AG08395 (cell line): ENCODE measurements around the gene PC.

ENCODE experiments used
- DNase-seq: peaks from one replicate; pipeline ENCODE4 v3.0.0; 2012; ENCODE audit warnings: mixed read lengths, low spot score

Gene PC

GRCh38 chr11:66956689-66957290 lies 1.4 kb downstream of the PC start:
- no peak for DNase-seq

DNA sequence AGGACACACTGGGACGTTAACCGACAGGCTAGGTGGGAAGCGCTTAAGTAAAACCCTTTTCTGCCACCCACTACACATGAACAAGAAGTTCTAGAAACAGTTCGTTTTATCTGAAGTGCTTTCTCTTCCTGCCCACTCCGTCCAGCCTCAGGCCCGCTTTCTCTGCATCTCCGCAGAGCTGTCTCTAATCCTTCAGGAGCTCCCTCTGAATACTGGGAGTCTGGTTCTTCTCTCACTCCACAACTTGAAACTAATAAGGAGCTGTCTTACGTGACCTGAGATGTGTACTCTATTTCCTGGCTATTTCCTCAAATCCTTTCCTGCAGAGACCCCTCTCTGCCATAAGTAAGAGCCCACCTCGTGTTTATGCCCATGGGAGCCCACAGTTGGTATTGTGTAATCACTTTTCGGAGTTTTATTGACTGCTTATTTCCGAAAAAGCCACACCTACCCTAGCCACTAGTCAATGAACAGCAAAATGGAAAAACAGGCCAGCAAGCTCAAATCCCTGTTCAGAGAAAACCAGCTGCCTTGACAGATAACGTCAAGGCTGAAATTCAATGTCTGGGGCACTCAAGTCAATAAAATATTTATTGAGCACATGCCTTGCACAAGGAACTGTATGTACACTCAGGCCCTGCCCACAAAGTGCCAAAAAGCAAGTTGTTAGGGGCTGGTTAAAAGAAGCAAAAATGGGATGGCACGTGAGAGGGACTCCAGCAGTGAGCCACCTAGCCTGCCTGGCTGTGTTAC lies 4.9 kb downstream of the PC start:
- DNase-seq = no peak

GRCh38 chr11:66951927-66952337 lies 6.3 kb downstream of the PC start:
- DNase-seq = no peak

GRCh38 chr11:66951135-66951534 lies 7.0 kb downstream of the PC start:
- no peak for DNase-seq

GRCh38 chr11:66950112-66950535 lies 8.1 kb downstream of the PC start:
- DNase-seq = peak; percentile 75

DNA sequence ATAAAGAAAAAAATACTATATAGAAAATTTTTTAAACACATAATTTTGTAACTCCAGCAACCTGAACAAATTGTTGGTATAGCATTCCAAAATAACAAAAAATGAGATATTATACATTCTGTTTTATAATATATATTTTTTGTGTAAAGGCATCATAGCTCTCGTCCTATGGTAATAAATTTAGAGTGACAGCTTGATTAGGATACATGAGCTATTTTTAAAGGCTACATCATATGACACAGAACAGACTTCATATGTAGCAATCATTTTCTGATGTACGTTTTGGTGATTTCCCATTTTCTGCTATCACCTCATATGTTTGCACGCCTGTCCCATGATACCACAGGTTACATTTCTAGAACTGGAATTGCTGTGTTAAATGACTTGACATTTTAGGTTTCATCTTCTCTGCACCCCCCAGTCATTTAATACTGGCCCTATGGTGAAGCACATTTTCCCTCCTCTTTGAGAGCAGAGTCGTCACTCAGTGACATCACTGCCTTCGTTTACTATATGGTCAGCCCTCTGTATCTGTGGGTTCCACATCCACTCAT lies 19.5 kb downstream of the PC start:
- DNase-seq = no peak

GRCh38 chr11:66937193-66937733 lies 20.9 kb downstream of the PC start:
- DNase-seq = no peak

- DNase-seq = no peak
Measured at GRCh38 chr11:66936311-66936711, 21.9 kb downstream of the PC start.

- peak; percentile 60 for DNase-seq
Measured at GRCh38 chr11:66934950-66935779, 23.0 kb downstream of the PC start.

DNA sequence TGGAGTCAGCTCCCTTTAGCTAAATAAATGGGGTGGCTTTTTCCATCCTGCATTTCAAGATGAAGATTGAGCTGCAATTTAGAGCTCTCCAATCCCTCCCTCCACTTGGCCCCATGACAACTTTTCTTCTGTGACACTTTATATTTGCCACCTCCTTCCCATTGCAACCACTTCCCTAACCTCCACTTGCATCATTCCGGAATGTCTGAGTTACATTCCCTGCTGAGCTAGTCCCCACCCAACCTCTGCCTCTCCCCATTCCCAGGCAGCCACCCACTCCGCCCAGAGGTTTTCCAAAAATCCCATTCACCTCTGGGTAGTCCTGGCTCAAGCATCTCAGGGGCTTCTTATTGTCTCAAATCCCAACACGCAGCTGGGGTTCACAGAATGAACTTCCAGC lies 24.7 kb downstream of the PC start:
- DNase-seq = peak; percentile 20

GRCh38 chr11:66932543-66932942 lies 25.6 kb downstream of the PC start:
- DNase-seq = no peak

GRCh38 chr11:66929753-66930152 lies 28.4 kb downstream of the PC start:
- no peak for DNase-seq

DNA sequence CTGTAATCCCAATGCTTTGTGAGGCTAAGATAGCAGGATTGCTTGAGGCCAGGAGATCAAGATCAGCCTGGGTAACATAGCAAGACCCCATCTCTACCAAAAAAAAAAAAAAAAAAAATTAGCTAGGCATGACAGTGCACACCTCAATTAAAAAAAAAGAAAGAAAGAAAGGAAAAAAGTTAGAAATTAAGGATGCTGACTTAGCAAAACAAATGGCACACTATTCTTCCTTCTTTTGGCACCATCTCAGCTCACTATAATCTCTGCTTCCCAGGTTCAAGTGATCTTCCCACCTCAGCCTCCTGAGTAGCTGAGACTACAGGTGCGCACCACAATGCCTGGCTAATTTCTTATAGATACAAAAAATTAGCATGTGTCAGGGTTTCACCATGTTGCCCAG lies 33.9 kb downstream of the PC start:
- DNase-seq = no peak

DNA sequence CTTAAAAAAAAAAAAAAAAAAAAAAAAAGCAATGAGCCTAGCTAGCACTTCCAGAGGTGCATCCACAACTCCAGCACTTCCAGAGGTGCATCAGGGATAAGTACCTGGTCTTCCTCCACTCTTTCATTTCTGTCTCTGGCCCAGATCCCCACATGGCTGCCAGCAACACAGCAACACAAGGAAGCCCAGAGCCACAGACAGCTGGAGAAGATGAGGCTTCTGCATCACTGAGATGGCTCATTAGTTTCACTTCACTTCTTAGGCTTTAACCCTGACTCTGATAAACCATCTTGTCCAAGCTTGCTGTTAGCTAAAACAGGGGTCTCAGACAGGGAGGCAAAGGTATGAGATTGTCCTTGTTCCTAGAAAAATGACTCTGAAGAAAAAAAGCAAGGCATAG lies 35.6 kb downstream of the PC start:
- DNase-seq = no peak

DNA sequence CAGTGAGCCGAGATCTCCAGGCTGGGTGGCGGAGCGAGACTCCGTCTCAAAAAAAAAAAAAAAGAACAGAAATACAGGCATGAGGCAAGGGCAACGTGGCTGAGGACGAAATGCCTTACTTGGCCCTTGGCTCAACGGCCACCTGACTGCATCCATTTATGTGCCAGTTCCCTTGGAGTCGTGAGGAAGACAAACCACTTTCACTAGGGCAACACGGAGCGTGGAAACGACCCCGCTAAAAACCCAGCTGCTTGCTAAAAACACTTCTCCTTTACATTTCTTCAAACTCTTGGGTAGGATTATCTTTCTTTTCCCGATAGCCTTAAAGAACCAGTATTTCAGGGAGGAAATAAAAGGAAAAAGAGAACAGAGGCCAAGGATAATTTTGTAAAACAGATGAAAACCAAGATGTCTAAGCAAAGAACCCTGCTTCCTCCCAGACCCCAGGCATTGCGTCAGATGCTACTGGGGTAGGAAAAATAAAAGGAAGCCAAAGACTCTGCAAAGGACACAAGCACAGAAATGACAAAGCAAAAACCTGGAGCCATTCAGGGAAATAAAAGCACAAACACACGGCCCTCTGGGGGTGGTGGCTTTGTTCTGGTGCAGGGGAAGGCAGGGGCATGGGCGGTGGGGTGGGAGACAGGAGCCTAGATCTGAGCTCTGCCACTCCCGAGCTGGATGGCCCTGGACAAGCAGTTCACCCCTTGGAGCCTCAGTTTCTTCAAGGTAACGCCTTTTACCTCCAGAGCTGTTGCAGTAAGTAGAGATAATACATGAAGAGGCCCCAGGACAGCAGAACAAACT lies 37.0 kb downstream of the PC start:
- no peak for DNase-seq

GRCh38 chr11:66919923-66920322 lies 38.3 kb downstream of the PC start:
- no peak for DNase-seq

GRCh38 chr11:66918741-66919140 lies 39.4 kb downstream of the PC start:
- no peak for DNase-seq

GRCh38 chr11:66915866-66916265 lies 42.3 kb downstream of the PC start:
- no peak for DNase-seq

- DNase-seq = no peak
Measured at GRCh38 chr11:66915046-66915832, 42.9 kb downstream of the PC start.

DNA sequence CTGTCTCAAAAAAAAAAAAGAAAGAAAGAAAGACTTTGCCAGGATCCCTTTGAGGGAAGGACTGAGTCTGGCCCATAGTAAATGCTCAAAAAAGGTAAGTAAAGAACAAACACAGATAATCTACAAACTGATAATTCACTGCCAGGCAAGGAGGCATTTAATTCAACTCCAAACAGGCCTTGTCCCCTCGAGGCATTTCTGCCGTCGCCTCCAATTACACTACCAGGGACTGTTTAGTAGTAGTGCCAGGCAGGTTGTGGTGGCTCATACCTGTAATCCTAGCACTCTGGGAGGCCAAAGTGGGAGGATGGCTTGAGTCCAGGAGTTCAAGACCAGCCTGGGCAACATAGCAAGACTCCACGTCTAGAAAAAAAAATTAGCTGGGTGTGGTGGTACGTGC lies 43.7 kb downstream of the PC start:
- DNase-seq = no peak

GRCh38 chr11:66912911-66913310 lies 45.3 kb downstream of the PC start:
- DNase-seq = no peak
